A172 (cell line): ENCODE data around the gene RCN1. TPM values are rescaled to one million over a fixed set of nuclear protein-coding genes. Genes with fewer than 3 reads are reported as not detected.
A peak's percentile ranks its signal among the peaks of the same experiment; 100 is the strongest.
"Not testable (repeated sequence)": the region's sequence is repeated elsewhere in the genome, so short reads cannot be mapped to it uniquely, and the experiment has no call there.

Experiments
- DNase-seq: peaks from one replicate; pipeline ENCODE4 v3.0.0-alpha.2; 2015; ENCODE audit warnings: low spot score
- total RNA-seq: library from RNA; depleted of rRNA; stranded (reverse); fragments of >200 nt; shearing (Covaris generic); gene quantifications from 2 replicates; pipeline ENCODE4 v1.2.3, GENCODE V29; 2014

Gene RCN1
- total RNA-seq, 1 experiment from 2014 or later = 241 TPM

GRCh38 chr11:32113200-32113919, 22.5 kb downstream of the RCN1 start:
- DNase-seq = no peak

GRCh38 chr11:32113920-32114203, 23.0 kb downstream of the RCN1 start:
- no peak for DNase-seq

- DNase-seq = no peak
These were observed 24.6 kb downstream of the RCN1 start for GRCh38 chr11:32115446-32115845.

- no peak for DNase-seq
These were observed 25.8 kb downstream of the RCN1 start for GRCh38 chr11:32116668-32117067.

- peak; percentile 76 for DNase-seq
These were observed 27.4 kb downstream of the RCN1 start for GRCh38 chr11:32118025-32118974.

- not testable (repeated sequence) for DNase-seq
These were observed 28.3 kb downstream of the RCN1 start for GRCh38 chr11:32119139-32119538.

GRCh38 chr11:32121012-32121411, 30.1 kb downstream of the RCN1 start:
- DNase-seq = no peak

GRCh38 chr11:32122200-32122599, 31.3 kb downstream of the RCN1 start:
- DNase-seq = no peak

- no peak for DNase-seq
These were observed 40.4 kb downstream of the RCN1 start for GRCh38 chr11:32131321-32131720.

- peak; percentile 16 for DNase-seq
These were observed 45.8 kb downstream of the RCN1 start for GRCh38 chr11:32136657-32137056.

- DNase-seq = peak; percentile 97
These were observed 46.4 kb downstream of the RCN1 start for GRCh38 chr11:32137263-32137662.

- DNase-seq = no peak
These were observed 47.0 kb downstream of the RCN1 start for GRCh38 chr11:32137869-32138268.

- no peak for DNase-seq
These were observed 48.0 kb downstream of the RCN1 start for GRCh38 chr11:32138902-32139301.

GRCh38 chr11:32139896-32140520, 49.1 kb downstream of the RCN1 start:
- no peak for DNase-seq

- no peak for DNase-seq
These were observed 51.1 kb downstream of the RCN1 start for GRCh38 chr11:32141745-32142546.

- no peak for DNase-seq
These were observed 52.5 kb downstream of the RCN1 start for GRCh38 chr11:32143378-32143777.

GRCh38 chr11:32145282-32145681, 54.4 kb downstream of the RCN1 start:
- DNase-seq = no peak

- no peak for DNase-seq
These were observed 58.0 kb downstream of the RCN1 start for GRCh38 chr11:32148895-32149294.

GRCh38 chr11:32149748-32150147, 58.9 kb downstream of the RCN1 start:
- no peak for DNase-seq

GRCh38 chr11:32151027-32151426, 60.2 kb downstream of the RCN1 start:
- DNase-seq = no peak

- no peak for DNase-seq
These were observed 61.3 kb downstream of the RCN1 start for GRCh38 chr11:32152216-32152615.

GRCh38 chr11:32152821-32153220, 61.9 kb downstream of the RCN1 start:
- DNase-seq = no peak
